Mesendoderm (in vitro differentiated cells): ENCODE measurements around the gene C1QB.
"Not testable (repeated sequence)": the region's sequence is repeated elsewhere in the genome, so short reads cannot be mapped to it uniquely, and the experiment has no call there.

Source experiments
- DNase-seq: peaks from one replicate; pipeline ENCODE4 v3.0.0; 2013
- H2AK5ac ChIP-seq: 2 replicates; pipeline ENCODE4 v1.6.1; 2013; ENCODE audit warnings: low read length, inconsistent platforms
- H2BK120ac ChIP-seq: 2 replicates; pipeline ENCODE4 v1.6.1; 2013; ENCODE audit warnings: low read depth, mild to moderate bottlenecking, low read length, moderate library complexity, mixed read lengths
- H2BK15ac ChIP-seq: replicated peaks from 2 replicates; pipeline ENCODE4 v1.6.1; 2013; ENCODE audit warnings: low read depth, mild to moderate bottlenecking, moderate library complexity
- H2BK5ac ChIP-seq: 2 replicates; pipeline ENCODE4 v1.6.1; 2013; ENCODE audit warnings: low read length, inconsistent platforms
- H3K18ac ChIP-seq: 2 replicates; pipeline ENCODE4 v1.6.1; 2013; ENCODE audit warnings: mild to moderate bottlenecking, low read length, mixed read lengths
- H3K23ac ChIP-seq: one replicate; pipeline ENCODE4 v1.6.1; 2013; ENCODE audit warnings: low read length
- H3K27ac ChIP-seq: 2 replicates; pipeline ENCODE4 v1.5.1; 2013; ENCODE audit warnings: low read depth, mild to moderate bottlenecking, inconsistent platforms, low read length, moderate library complexity
- H3K27me3 ChIP-seq: 2 replicates; pipeline ENCODE4 v1.6.1; 2013; ENCODE audit warnings: low read length, control low read depth, mild to moderate bottlenecking, inconsistent platforms; ENCODE audit not compliant: insufficient read depth, poor library complexity
- H3K36me3 ChIP-seq: 2 replicates; pipeline ENCODE4 v1.6.1; 2013; ENCODE audit warnings: low read length, inconsistent platforms; ENCODE audit not compliant: control insufficient read depth, insufficient read depth
- H3K4ac ChIP-seq: one replicate; pipeline ENCODE4 v1.6.1; 2013; ENCODE audit warnings: low read depth, mild to moderate bottlenecking, low read length, moderate library complexity
- H3K4me1 ChIP-seq: 2 replicates; pipeline ENCODE4 v1.6.1; 2013; ENCODE audit warnings: low read depth, low read length, inconsistent platforms; ENCODE audit not compliant: control insufficient read depth
- H3K4me2 ChIP-seq: 2 replicates; pipeline ENCODE4 v1.6.1; 2013; ENCODE audit warnings: low read length
- H3K4me3 ChIP-seq: 2 replicates; pipeline ENCODE4 v1.5.1; 2013; ENCODE audit warnings: mild to moderate bottlenecking, low read length
- H3K56ac ChIP-seq: one replicate; pipeline ENCODE4 v1.6.1; 2013; ENCODE audit warnings: low read length
- H3K79me1 ChIP-seq: 2 replicates; pipeline ENCODE4 v1.6.1; 2013; ENCODE audit warnings: low read length, inconsistent platforms
- H3K79me2 ChIP-seq: 2 replicates; pipeline ENCODE4 v1.6.1; 2013; ENCODE audit warnings: mild to moderate bottlenecking, low read length; ENCODE audit not compliant: control insufficient read depth, insufficient read depth
- H3K9ac ChIP-seq: 2 replicates; pipeline ENCODE4 v1.6.1; 2013; ENCODE audit warnings: low read length, inconsistent platforms
- H4K5ac ChIP-seq: one replicate; pipeline ENCODE4 v1.6.1; 2013; ENCODE audit warnings: low read length
- H4K8ac ChIP-seq: one replicate; pipeline ENCODE4 v1.6.1; 2013; ENCODE audit warnings: low read depth, mild to moderate bottlenecking, control low read depth, low read length, moderate library complexity
- WGBS: extraction: QIAGEN DNeasy Blood & Tissue Kit; methylation state at CpG from one replicate; pipeline ENCODE4 v1.1.7; 2013; ENCODE audit warnings: low lambda C conversion rate, missing lambda C conversion rate; ENCODE audit not compliant: insufficient coverage; ENCODE audit errors: extremely low coverage; 5-methylcytosine and 5-hydroxymethylcytosine counted together

The C1QB gene

GRCh38 chr1:22661880-22662279 lies 8.8 kb downstream of the C1QB start:
- Histone ChIP-seq H3K4me3 (no peak overlapping the region), H3K79me1 (no peaks in the 10 kb centered on the region), H3K56ac (no peak overlapping the region), H3K4me2 (no peak overlapping the region), H2BK5ac (no peak overlapping the region), H3K23ac (no peak overlapping the region), H3K36me3 (no peaks in the 10 kb centered on the region), H4K5ac (no peak overlapping the region), H3K18ac (no peak overlapping the region), H3K27ac (no peak overlapping the region), H3K79me2 (no peaks in the 10 kb centered on the region), H2BK120ac (no peak overlapping the region), H4K8ac (no peak overlapping the region), H3K27me3 (no peaks in the 10 kb centered on the region), H2BK15ac (no peak overlapping the region), H3K4me1 (no peaks in the 10 kb centered on the region), H3K4ac (no peak overlapping the region), H3K9ac (no peak overlapping the region), H2AK5ac (no peak overlapping the region)
- WGBS: no CpG with 5 or more reads among the region's 2 CpGs
- no peak for DNase-seq

DNA sequence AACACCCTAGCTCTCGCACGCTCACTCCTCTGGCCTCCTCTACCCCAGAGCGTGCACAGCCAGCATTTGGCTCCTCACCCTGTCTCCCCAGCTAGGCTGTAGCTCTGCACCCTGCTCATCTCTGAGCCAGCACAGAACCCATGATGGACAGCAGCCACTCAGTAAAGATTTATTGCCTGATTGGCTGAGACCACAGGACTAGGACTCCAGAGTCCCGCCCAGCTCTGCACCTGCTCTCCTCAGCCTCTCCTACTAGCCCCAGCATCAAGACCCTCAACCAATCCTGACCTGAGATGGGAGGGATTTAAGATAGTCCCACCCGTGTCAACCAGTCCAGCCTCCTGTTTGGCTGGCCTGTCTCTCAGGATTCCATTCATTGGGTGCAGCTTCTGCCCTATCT lies 9.3 kb downstream of the C1QB start:
- Histone ChIP-seq H3K4ac (no peak overlapping the region), H2AK5ac (no peak overlapping the region), H2BK120ac (no peak overlapping the region), H3K79me1 (no peaks in the 10 kb centered on the region), H3K36me3 (no peaks in the 10 kb centered on the region), H3K23ac (no peak overlapping the region), H3K27me3 (no peaks in the 10 kb centered on the region), H3K56ac (no peak overlapping the region), H3K4me3 (no peak overlapping the region), H3K4me1 (no peaks in the 10 kb centered on the region), H4K8ac (no peak overlapping the region), H3K9ac (no peak overlapping the region), H3K79me2 (no peaks in the 10 kb centered on the region), H2BK15ac (no peak overlapping the region), H3K27ac (no peak overlapping the region), H3K4me2 (no peak overlapping the region), H4K5ac (no peak overlapping the region), H3K18ac (no peak overlapping the region), H2BK5ac (no peak overlapping the region)
- DNase-seq: peak; percentile 81
- WGBS: no CpG with 5 or more reads among the region's 5 CpGs

- H2BK15ac ChIP-seq: no peak overlapping the region
- H3K4ac ChIP-seq: no peak overlapping the region
- no peaks in the 10 kb centered on the region for H3K79me2 ChIP-seq
- no peak overlapping the region for H4K5ac ChIP-seq
- no peaks in the 10 kb centered on the region for H3K27me3 ChIP-seq
- H2BK120ac ChIP-seq: no peak overlapping the region
- H3K36me3 ChIP-seq: no peaks in the 10 kb centered on the region
- no peak overlapping the region for H4K8ac ChIP-seq
- H3K4me1 ChIP-seq: no peaks in the 10 kb centered on the region
- no peak overlapping the region for H3K4me3 ChIP-seq
- no peak overlapping the region for H3K23ac ChIP-seq
- no peak overlapping the region for H3K18ac ChIP-seq
- no peak overlapping the region for H3K9ac ChIP-seq
- H2BK5ac ChIP-seq: no peak overlapping the region
- H3K27ac ChIP-seq: no peak overlapping the region
- no peak overlapping the region for H3K56ac ChIP-seq
- DNase-seq: no peak
- no peak overlapping the region for H2AK5ac ChIP-seq
- no CpG with 5 or more reads among the region's 8 CpGs for WGBS
- no peaks in the 10 kb centered on the region for H3K79me1 ChIP-seq
- H3K4me2 ChIP-seq: no peak overlapping the region
Measured at GRCh38 chr1:22662986-22663408, 10.0 kb downstream of the C1QB start.

DNA sequence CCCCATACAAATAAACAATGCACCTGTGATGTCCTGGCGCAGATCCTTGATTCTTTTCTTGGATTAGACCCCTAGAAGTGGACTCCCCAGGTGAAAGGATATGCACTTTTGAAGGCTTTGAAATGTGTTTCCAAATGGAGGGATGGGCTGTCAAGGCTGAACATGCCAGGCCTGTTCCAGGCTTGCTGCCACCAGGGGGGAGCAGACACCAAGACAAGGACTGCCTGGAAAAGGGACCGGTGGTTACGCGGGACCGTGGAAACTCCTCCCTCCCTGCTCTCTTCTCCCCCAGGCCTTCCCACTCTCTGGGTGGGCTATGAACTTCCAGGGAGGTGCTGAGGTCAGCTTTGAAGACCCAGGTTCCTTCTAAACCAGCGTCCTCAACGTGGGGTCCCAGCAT lies 12.7 kb downstream of the C1QB start:
- no CpG with 5 or more reads among the region's 7 CpGs for WGBS
- no peak overlapping the region for H4K5ac ChIP-seq
- H3K4me3 ChIP-seq: no peak overlapping the region
- no peak overlapping the region for H3K9ac ChIP-seq
- DNase-seq: peak; percentile 63
- H3K4me1 ChIP-seq: no peaks in the 10 kb centered on the region
- H3K56ac ChIP-seq: no peak overlapping the region
- H3K18ac ChIP-seq: no peak overlapping the region
- H2AK5ac ChIP-seq: no peak overlapping the region
- no peak overlapping the region for H4K8ac ChIP-seq
- H3K79me2 ChIP-seq: no peaks in the 10 kb centered on the region
- H3K4me2 ChIP-seq: no peak overlapping the region
- no peak overlapping the region for H2BK5ac ChIP-seq
- H3K27me3 ChIP-seq: no peaks in the 10 kb centered on the region
- H3K36me3 ChIP-seq: no peaks in the 10 kb centered on the region
- H2BK15ac ChIP-seq: no peak overlapping the region
- H3K23ac ChIP-seq: no peak overlapping the region
- H3K27ac ChIP-seq: no peak overlapping the region
- no peak overlapping the region for H2BK120ac ChIP-seq
- H3K4ac ChIP-seq: no peak overlapping the region
- no peaks in the 10 kb centered on the region for H3K79me1 ChIP-seq

DNA sequence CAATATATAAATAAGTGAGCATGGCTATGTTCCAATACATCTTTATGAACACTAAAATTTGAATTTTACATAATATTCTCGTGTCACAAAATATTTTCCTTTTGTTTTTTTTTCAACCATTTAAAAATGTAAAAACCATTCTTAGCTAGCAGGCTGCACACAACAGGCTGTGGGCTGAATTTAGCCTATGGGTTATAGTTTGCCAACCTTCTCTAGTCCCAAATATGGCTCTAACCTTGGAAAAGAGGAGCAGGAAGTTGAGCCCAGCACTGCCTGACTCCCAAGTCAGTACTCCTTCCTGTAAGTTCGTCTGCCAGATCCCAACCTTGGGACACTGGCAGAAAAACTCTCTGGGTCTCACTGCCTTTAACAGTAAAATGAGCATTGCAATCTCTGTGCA lies 13.4 kb downstream of the C1QB start:
- Histone ChIP-seq H3K23ac (no peak overlapping the region), H3K4me1 (no peaks in the 10 kb centered on the region), H3K27ac (no peak overlapping the region), H3K18ac (no peak overlapping the region), H2BK120ac (no peak overlapping the region), H2AK5ac (no peak overlapping the region), H3K27me3 (no peaks in the 10 kb centered on the region), H3K36me3 (no peaks in the 10 kb centered on the region), H3K4me3 (no peak overlapping the region), H3K9ac (no peak overlapping the region), H3K4ac (no peak overlapping the region), H3K4me2 (no peak overlapping the region), H2BK15ac (no peak overlapping the region), H4K8ac (no peak overlapping the region), H3K56ac (no peak overlapping the region), H4K5ac (no peak overlapping the region), H3K79me2 (no peaks in the 10 kb centered on the region), H3K79me1 (no peaks in the 10 kb centered on the region), H2BK5ac (no peak overlapping the region)
- no peak for DNase-seq
- WGBS: no CpG with 5 or more reads among the region's 2 CpGs

DNA sequence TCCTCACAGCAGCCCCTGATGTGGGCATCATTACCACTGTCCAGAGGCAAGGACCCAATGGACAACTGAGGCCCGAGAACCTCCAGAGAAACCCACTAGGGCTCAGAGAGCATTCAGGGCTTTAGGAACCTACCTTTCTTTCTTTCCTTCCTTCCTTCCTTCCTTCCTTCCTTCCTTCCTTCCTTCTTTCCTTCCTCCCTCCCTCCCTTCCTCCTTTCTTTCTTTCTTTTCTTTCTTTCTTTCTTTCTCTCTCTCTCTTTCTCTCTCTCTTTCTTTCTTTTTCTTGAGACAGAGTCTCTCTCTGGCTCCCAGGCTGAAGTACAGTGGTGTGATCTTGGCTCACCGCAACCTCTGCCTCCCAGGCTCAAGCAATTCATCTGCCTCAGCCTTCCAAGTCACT lies 15.8 kb downstream of the C1QB start:
- not testable (repeated sequence) for H3K4ac ChIP-seq, H3K56ac ChIP-seq, H3K36me3 ChIP-seq, H4K8ac ChIP-seq, H3K18ac ChIP-seq, H3K4me2 ChIP-seq, DNase-seq, H2BK5ac ChIP-seq, H3K79me1 ChIP-seq, H3K9ac ChIP-seq, H2AK5ac ChIP-seq, H3K4me3 ChIP-seq, H3K23ac ChIP-seq, H3K27ac ChIP-seq, H4K5ac ChIP-seq, H2BK15ac ChIP-seq, H3K4me1 ChIP-seq, H2BK120ac ChIP-seq, H3K79me2 ChIP-seq, H3K27me3 ChIP-seq
- WGBS: no CpG with 5 or more reads among the region's 2 CpGs
